Head of caudate nucleus (tissue), 42 donors: ENCODE measurements around the gene BCAT1.

Experiments
- DNase-seq, 42 donors: peaks; one replicate each; pipeline versions ENCODE4 v3.0.0 to v3.0.0-alpha.2; 2020 to 2021; ENCODE audit warnings: mixed read lengths in 7 of 42
- intact Hi-C: fragments of 100-400 bp; cut with DNase I; formaldehyde crosslinking; loops from one replicate; pipeline ENCODE4 v1.15.0; 2022

BCAT1 gene

DNA sequence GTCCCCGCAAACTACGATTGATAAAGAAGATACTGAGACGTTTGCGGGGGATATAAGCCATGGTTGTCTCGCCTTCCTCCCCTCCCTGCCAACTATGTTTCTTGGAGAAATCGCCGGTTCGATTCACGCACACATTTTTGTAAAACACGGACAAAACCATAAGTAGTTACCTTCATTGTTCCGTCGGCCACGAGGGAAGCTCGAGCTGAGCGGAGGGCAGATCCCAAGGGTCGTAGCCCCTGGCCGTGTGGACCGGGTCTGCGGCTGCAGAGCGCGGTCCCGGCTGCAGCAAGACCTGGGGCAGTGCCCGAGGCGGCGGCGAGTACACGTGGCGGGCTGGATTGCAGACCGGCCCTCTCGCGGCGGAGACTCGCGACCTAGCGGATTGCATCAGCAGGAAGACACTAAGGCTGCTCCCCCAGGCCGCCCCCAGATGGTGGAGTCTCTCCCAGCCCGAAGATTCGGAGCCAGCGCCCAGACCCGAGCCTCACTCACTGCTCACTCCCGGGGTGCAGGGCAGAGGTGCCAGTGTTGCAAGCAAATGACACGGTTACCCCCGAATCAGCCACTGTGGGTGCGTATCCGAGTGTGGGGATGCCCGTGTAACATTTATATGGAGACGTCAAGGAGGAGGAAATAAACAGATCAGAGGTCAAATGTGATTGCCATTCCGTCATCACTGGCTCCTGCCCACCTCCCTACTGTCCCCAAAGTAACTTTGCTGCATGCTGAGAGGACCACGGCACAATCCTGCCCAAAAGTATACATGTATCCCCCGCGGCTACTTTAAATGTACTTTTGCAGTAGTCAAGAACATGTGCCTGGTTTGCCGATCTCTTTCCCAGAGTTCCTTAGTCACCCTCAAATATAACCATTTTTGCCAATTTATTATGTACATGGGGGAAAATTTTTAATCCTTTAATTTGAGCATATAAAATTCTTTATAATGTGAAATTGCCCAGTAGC, at the start of gene BCAT1:
TSS of gene BCAT1 (minus strand) at position 345 of the 966 bp plus-strand sequence. CDS start at position 176, 169 bp downstream.
- intact Hi-C loops: no loop called here
- peak; percentile 27 to 84 (median 62) for DNase-seq

GRCh38 chr12:24997970-24998582, 49.2 kb upstream of the BCAT1 start:
- intact Hi-C loops: no loop called here
- peak in 1 of 42 donors; percentile 19 for DNase-seq

DNA sequence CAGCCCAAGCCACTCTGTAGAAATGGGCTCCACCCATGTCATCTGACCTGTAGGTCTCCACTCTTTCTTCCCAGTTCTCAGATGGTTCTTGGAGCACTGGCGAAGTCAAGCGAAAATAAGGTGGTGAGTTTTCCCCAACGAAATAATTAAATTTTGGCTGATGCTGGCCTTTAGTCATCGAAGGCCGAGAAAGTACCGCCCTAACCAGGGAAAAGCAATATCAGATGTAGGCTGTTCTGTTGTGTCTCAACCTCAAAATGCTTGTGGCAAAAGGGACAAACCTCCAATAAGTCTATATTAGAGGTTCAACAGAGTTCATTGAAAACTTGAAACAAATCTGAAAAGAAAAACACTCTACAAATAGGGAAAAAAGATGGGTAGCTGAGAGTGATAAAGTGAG, 48.6 kb upstream of the BCAT1 start:
- DNase-seq: no peak
- intact Hi-C loops: no loop called here

GRCh38 chr12:24996820-24997219, 47.9 kb upstream of the BCAT1 start:
- intact Hi-C loops: no loop called here
- no peak for DNase-seq

- no peak for DNase-seq
- intact Hi-C loops: no loop called here
Measured at GRCh38 chr12:24996102-24996797, 47.3 kb upstream of the BCAT1 start.

DNA sequence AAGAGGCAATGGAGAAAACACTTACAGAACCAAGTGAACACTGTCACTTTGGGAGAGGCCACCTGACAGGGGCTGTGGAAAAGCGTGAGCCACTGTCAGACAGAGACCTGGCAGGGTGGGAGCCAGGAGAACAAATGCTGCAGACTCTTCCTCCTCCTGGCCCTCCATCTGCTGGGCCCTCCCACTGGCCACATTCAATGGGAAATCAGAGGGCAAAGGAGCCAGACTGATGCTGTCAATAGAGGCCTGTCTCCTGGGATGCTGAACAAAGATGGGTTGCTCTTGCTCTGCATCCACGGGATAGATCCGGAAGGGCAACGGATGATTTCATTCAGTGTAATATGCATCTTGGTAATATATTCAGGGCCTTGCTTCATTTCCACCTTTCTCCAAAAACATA, 44.9 kb upstream of the BCAT1 start:
- no peak for DNase-seq
- intact Hi-C loops: no loop called here

- DNase-seq: peak in 3 of 42 donors; percentile 17 to 45 (median 22)
Measured at GRCh38 chr12:24991209-24992049, 42.5 kb upstream of the BCAT1 start.

DNA sequence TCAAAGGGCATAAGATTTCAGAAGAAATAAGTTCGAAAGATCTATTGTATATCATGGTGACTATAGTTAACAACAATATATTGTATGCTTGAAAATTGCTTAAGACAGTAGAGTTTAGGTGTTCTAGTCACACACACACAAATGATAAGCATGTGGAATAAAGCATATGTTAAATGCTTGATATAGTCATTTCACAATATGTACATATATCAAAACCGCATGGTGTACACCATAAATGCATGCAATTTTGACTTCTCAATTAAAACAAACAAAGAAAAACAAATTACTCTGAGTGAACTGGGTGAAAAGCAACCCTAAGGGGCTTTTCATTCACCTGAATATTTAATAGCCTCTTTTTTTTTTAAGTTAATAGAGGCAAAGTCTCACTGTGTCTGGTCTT, 40.3 kb upstream of the BCAT1 start:
- intact Hi-C loops: loop anchor here (5.0 kb wide), 1 partner anchor 148 kb away; no protein-coding TSS in a partner anchor
- DNase-seq: no peak

More at GRCh38 chr12:24991209-24992049, 42.5 kb upstream of the BCAT1 start:
- intact Hi-C loops: no loop called here

DNA sequence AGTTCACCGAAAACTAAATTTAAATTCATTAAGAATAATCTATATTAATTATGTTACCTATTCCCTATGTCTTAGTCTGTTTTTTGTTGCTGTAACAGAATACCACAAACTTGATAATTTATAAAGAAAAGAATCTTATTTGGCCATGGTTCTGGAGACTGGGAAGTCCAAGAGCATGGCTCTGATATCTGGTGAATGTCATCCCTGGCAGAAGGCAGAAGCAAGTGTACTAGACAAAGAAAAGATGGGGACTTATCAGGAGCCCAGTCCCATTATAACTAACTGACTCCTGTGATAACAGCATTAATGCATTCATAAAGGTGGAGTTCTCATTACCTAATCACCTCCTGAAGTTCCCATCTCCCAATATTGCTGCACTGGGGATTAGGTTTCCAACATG, 33.3 kb upstream of the BCAT1 start:
- no peak for DNase-seq
- intact Hi-C loops: no loop called here

DNA sequence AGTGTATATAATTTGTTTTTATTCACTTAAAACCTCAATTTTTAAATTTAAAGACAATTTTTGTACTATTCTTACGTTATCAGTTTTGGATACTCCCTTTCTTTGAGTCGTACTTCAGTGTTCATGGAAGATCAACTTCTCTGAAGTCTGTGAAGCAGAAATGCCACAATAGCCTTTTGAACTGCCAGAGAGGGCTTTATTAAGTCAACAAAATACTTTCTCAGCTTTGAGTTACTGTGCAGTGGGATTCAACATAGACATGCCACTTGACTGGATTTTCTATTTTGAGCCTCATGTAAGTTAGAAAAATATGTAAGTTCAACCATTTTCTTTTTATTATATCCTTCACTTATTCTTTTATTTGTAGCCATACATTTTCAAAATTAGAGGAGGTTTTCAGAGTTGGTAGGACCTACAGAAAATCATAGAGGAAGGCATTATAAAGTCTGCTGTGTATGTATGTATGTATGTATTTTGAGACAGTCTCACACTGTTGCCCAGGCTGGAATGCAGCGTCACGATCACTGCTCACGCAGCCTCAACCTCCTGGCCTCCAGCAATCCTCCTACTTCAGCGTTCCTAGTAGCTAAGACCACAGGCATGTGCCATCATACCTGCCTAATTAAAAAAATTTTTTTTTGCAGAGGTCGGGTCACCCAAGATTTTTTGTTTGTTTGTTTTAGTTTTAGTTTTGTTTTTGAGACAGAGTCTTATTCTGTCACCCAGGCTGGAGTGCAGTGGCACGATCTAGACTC, 31.3 kb upstream of the BCAT1 start:
- DNase-seq: peak in 1 of 42 donors; percentile 29
- intact Hi-C loops: no loop called here

DNA sequence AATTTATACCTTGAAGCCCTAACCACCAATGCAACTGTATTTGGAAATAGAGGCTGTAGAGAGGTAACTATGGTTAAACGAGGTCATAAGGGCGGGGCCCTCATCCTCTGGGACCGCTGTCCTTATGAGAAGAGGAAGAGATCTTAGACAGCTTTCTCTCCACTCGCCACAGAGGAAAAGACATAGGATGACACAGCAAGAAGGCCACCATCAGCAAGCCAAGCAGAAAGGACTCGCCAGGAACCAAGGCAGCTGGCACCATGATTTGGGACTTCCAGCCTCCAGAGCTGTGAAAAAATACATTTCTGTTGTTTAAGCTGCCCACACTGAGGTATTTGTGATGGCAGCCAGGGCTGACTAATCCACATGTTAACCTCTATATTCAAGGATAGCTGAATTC, 30.4 kb upstream of the BCAT1 start:
- DNase-seq: peak in 3 of 42 donors; percentile 9 to 36 (median 17)
- intact Hi-C loops: no loop called here

DNA sequence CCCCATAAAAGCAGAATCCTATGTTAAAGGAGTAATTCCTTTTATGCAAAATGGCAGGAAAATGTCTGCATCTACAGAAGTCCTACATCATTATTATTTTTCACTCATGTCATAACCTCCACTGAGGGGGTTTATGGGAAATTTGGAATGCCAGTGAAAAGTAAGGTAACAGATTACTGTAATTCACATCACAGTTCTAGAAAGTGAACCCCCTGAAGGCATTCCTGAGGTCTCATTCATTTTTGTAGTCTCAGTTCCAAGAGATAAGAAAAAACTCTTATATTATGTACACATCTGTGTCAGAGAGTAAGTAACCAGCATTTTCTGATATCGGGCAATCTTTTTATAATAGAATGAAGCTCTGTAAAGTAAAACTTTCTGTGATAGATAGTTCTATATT, 28.8 kb upstream of the BCAT1 start:
- no peak for DNase-seq
- intact Hi-C loops: no loop called here

DNA sequence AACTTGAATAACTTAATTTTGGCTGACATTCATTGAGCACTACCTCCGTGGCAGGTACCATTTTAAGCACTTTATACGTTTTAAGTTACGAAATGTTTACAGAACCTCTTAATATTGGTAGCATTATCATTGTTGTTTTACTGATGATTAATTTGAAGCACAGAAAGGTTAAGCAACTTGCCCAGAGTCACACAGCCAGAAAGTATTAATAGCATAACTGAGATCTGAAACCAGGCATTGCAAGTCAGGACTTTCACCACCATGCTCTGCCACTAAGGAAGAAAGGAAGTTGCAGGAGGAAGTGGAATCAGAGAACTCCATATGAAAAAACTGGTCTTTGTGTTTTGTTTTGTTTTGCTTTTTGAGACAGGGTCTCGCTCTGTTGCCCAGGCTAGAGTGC, 28.2 kb upstream of the BCAT1 start:
- intact Hi-C loops: no loop called here
- DNase-seq: no peak

DNA sequence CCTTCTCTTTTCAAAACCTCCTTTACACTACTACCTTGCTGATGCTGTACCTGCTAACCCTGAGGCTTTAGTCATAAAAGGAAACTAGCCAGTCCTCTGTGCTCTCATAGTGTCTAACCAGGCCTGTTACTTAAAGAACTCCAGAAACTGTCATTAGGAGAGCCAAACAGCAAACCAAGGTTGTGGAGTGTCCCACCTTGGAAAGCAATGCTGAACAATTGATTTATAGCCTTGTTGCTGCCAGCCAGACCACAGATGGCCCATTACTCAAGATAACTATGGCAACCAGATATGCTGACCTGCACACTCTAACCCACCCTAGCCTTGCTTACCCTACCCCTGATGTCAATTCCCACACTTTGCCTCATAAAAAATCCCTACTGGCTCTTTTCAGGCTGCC, 26.5 kb upstream of the BCAT1 start:
- intact Hi-C loops: no loop called here
- DNase-seq: no peak

GRCh38 chr12:24974216-24974615, 25.3 kb upstream of the BCAT1 start:
- no peak for DNase-seq
- intact Hi-C loops: no loop called here

DNA sequence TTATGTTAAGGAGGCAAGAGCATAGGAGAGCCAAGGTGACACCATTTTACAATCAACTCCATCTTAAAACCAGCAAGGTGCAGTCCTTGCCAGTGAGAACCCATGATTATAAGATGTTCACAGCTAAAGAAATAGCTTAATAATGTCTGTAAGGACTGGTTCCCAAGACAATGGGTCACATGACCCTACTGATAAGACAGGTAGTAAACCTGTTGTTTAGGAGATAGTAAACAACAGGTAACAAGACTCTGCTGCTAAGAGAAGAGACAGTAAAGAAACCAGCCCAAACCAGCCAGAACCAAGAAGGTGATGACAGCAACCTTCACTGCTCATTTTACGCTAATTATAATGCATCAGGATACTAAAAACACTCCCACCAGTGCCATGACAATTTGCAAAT, 23.2 kb upstream of the BCAT1 start:
- no peak for DNase-seq
- intact Hi-C loops: no loop called here

DNA sequence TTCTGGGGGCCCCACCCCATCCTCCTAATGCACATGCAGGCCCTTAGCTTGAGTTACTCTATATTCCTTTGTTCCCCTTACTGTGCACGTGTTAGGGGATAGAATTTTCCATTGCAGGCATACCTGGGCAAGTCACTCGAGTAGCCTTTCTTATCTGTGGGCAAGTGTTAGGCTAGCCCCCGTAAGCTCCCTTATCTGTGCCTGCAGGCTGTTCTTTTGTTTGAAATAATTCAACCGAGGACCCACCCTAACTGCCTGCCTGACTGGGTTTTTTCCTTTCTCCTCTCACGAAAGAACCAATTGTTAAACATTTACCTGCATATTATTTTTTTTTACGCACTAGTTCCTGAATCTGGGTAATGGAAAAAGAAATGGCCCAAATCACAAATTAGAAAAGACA, 21.3 kb upstream of the BCAT1 start:
- intact Hi-C loops: no loop called here
- DNase-seq: no peak

- intact Hi-C loops: no loop called here
Measured at GRCh38 chr12:24966951-24967564, 18.2 kb upstream of the BCAT1 start.

More at GRCh38 chr12:24966951-24967564, 18.2 kb upstream of the BCAT1 start:
- DNase-seq: no peak
